SK-N-MC (cell line): ENCODE measurements around the gene RUVBL1.

Experiments
- EZH2 ChIP-seq: fragments of 200-600 bp; sonication (generic); IDR thresholded peaks from one replicate; pipeline ENCODE4 v1.6.1; 2017; ENCODE audit warnings: antibody characterized with exemption
- POLR2AphosphoS5 ChIP-seq: IDR thresholded peaks from 2 replicates; pipeline ENCODE4 v1.6.1; 2012; ENCODE audit warnings: mild to moderate bottlenecking, low read depth, low read length, borderline replicate concordance

GRCh38 chr3:128083396-128083795, 40.2 kb downstream of the RUVBL1 start:
- TF ChIP-seq EZH2 (no peak), POLR2AphosphoS5 (no peak)
